HEK293 (cell line): ENCODE results near the gene CD109.

Experiments
- CTCF ChIA-PET: fragments of 350-600 bp; formaldehyde crosslinking; extraction: SDS; loops from one replicate; lab custom pipeline; 2021; ENCODE audit warnings: antibody characterized with exemption; lab: Yijun Ruan, JAX
- POLR2A ChIA-PET: fragments of 300-600 bp; formaldehyde crosslinking; extraction: SDS; loops from one replicate; lab custom pipeline; 2020; ENCODE audit warnings: antibody characterized with exemption, inconsistent platforms; lab: Yijun Ruan, JAX
- H3K27ac ChIP-seq: fragments of 200-500 bp; sonication (Bioruptor generic); 2 replicates; pipeline ENCODE4 v1.5.1; 2014; ENCODE audit warnings: low read depth, low read length, control low read depth, inconsistent platforms; ENCODE audit errors: extremely low read depth
- H3K36me3 ChIP-seq, 2 experiments: fragments of 200-500 bp in 1 of 2; sonication (Bioruptor generic) in 1 of 2; 1 replicate in 1 of 2; 2 replicates in 1 of 2; pipeline ENCODE4 v1.5.1; 2014 to 2017; ENCODE audit warnings: inconsistent platforms in 2 of 2, low read length in 2 of 2; ENCODE audit not compliant: control insufficient read depth in 2 of 2, insufficient read depth in 1 of 2
- H3K4me1 ChIP-seq: fragments of 200-500 bp; sonication (Bioruptor generic); 2 replicates; pipeline ENCODE4 v1.5.1; 2014; ENCODE audit warnings: mild to moderate bottlenecking, low read length, inconsistent platforms; ENCODE audit not compliant: control insufficient read depth, insufficient read depth
- H3K4me3 ChIP-seq: 2 replicates; pipeline ENCODE4 v1.5.1; 2011; ENCODE audit warnings: low read depth, mild to moderate bottlenecking, control low read depth, low read length, moderate library complexity
- H3K9me3 ChIP-seq: fragments of 200-500 bp; sonication (Bioruptor generic); 2 replicates; pipeline ENCODE4 v1.5.1; 2014; ENCODE audit warnings: low read depth, low read length, inconsistent platforms; ENCODE audit not compliant: control insufficient read depth, insufficient read depth
- KLF10 ChIP-seq: fragments of 450-650 bp; IDR thresholded peaks from 2 replicates; pipeline ENCODE4 v1.5.1; 2018; ENCODE audit warnings: missing biosample characterization, mild to moderate bottlenecking, missing genetic modification characterization
- PRDM1 ChIP-seq: fragments of 450-650 bp; formaldehyde crosslinking; IDR thresholded peaks from 2 replicates; pipeline ENCODE4; 2016; ENCODE audit warnings: missing biosample characterization, missing genetic modification characterization
- RBAK ChIP-seq: fragments of 450-650 bp; formaldehyde crosslinking; IDR thresholded peaks from 2 replicates; pipeline ENCODE4 v1.5.1; 2016; ENCODE audit warnings: missing biosample characterization, missing genetic modification characterization
- SP2 ChIP-seq: fragments of 450-650 bp; formaldehyde crosslinking; IDR thresholded peaks from 2 replicates; pipeline ENCODE4 v1.5.1; 2016; ENCODE audit warnings: missing biosample characterization, missing genetic modification characterization
- ZFP3 ChIP-seq: fragments of 450-650 bp; formaldehyde crosslinking; IDR thresholded peaks from 2 replicates; pipeline ENCODE4 v1.5.1; 2016; ENCODE audit warnings: low read depth, missing biosample characterization, missing genetic modification characterization
- ZNF214 ChIP-seq: fragments of 450-650 bp; formaldehyde crosslinking; IDR thresholded peaks from 2 replicates; pipeline ENCODE4 v1.5.1; 2017; ENCODE audit warnings: missing biosample characterization, mild to moderate bottlenecking, missing genetic modification characterization, borderline replicate concordance
- ZNF239 ChIP-seq: fragments of 450-650 bp; formaldehyde crosslinking; IDR thresholded peaks from 2 replicates; pipeline ENCODE4 v1.5.1; 2016; ENCODE audit warnings: missing biosample characterization, missing genetic modification characterization
- ZNF426 ChIP-seq: fragments of 450-650 bp; formaldehyde crosslinking; IDR thresholded peaks from 2 replicates; pipeline ENCODE4 v1.5.1; 2017; ENCODE audit warnings: missing biosample characterization, missing genetic modification characterization, mild to moderate bottlenecking, inconsistent platforms, moderate library complexity
- ZNF473 ChIP-seq: fragments of 450-650 bp; formaldehyde crosslinking; IDR thresholded peaks from 2 replicates; pipeline ENCODE4 v1.5.1; 2017; ENCODE audit warnings: missing biosample characterization, missing genetic modification characterization
- ZNF558 ChIP-seq: fragments of 450-650 bp; formaldehyde crosslinking; IDR thresholded peaks from 2 replicates; pipeline ENCODE4 v1.5.1; 2016; ENCODE audit warnings: missing biosample characterization, missing genetic modification characterization
- ZNF610 ChIP-seq: fragments of 450-650 bp; formaldehyde crosslinking; IDR thresholded peaks from 2 replicates; pipeline ENCODE4 v1.5.1; 2016; ENCODE audit warnings: missing biosample characterization, missing genetic modification characterization, borderline replicate concordance
- ZNF785 ChIP-seq: fragments of 450-650 bp; formaldehyde crosslinking; IDR thresholded peaks from 2 replicates; pipeline ENCODE4 v1.5.1; 2016; ENCODE audit warnings: missing biosample characterization, missing genetic modification characterization
- ZSCAN30 ChIP-seq: fragments of 450-650 bp; IDR thresholded peaks from 2 replicates; pipeline ENCODE4 v1.5.1; 2018; ENCODE audit warnings: missing biosample characterization, mild to moderate bottlenecking, missing genetic modification characterization, moderate library complexity
- TF ChIP-seq, protein P1 (sequence below): fragments of 450-650 bp; formaldehyde crosslinking; IDR thresholded peaks from 2 replicates; pipeline ENCODE4 v1.5.1; 2016; ENCODE audit warnings: missing biosample characterization, missing genetic modification characterization, borderline replicate concordance
- TF ChIP-seq, protein P2 (sequence below): fragments of 450-650 bp; formaldehyde crosslinking; IDR thresholded peaks from 2 replicates; pipeline ENCODE4 v1.5.1; 2017; ENCODE audit warnings: missing biosample characterization, missing genetic modification characterization
- TF ChIP-seq, protein P3 (sequence below): fragments of 450-650 bp; formaldehyde crosslinking; IDR thresholded peaks from 2 replicates; pipeline ENCODE4 v1.5.1; 2016; ENCODE audit warnings: missing biosample characterization, missing genetic modification characterization
- TF ChIP-seq, protein P4 (sequence below): fragments of 450-650 bp; formaldehyde crosslinking; conservative IDR thresholded peaks from 2 replicates; pipeline ENCODE4 v1.5.1; 2016; ENCODE audit warnings: low read depth, missing biosample characterization, missing genetic modification characterization
- TF ChIP-seq, protein P5 (sequence below): fragments of 450-650 bp; formaldehyde crosslinking; IDR thresholded peaks from 2 replicates; pipeline ENCODE4 v1.5.1; 2016; ENCODE audit warnings: missing biosample characterization, missing genetic modification characterization

Gene CD109

DNA sequence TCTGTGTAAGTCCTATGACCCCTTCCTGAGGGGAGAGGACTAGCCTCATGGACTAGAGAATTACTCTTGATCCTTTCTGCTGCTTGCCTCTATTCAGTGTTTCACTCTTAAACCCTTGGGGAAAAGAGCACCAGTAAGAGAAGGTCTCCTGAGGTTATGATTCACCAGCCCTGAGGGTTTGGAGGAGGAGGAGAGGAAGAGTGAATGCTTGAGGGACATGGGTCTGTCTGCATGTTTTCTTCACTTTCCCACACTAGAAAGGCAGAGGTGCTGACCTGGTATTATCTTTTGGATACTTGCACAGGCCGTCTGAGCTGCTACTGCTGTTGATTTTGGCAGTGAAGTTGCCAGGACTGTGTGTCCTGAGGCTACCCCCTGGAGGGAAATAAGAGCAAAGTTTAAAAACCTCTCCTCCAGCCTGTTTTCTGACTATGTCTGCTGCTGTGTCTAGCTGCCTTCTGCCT, 78.3 kb downstream of the CD109 start:
- CTCF ChIA-PET: interaction anchor here (1.2 to 1.3 kb wide), 2 partner anchors 11 to 19 kb away, joined by 3 to 4 read pairs; no protein-coding TSS in a partner anchor

DNA sequence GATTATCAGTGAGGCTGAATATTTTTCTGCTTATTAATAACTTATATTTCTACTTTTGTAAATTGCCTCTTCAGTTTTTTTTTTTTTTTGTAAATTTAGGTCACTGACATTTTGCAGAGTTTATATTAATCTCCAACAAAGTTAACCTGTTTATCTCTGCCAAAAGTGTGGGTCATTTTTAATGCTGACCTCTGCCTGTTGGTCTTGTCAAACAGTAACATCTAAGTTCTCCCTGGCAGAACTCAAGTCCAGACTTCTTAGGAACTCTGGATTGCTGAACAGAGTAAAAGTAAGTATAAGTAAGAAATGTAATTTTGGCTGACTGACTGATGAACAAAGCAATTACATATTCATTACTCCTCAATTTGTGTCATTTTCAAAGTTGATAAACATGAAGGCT, 83.9 kb downstream of the CD109 start:
- H3K9me3 ChIP-seq: no peaks in the 10 kb centered on the region
- ChIA-PET CTCF (no interaction called here), POLR2A (no interaction called here)
- no peak overlapping the region for H3K27ac ChIP-seq
- TF ChIP-seq, protein P1, sequence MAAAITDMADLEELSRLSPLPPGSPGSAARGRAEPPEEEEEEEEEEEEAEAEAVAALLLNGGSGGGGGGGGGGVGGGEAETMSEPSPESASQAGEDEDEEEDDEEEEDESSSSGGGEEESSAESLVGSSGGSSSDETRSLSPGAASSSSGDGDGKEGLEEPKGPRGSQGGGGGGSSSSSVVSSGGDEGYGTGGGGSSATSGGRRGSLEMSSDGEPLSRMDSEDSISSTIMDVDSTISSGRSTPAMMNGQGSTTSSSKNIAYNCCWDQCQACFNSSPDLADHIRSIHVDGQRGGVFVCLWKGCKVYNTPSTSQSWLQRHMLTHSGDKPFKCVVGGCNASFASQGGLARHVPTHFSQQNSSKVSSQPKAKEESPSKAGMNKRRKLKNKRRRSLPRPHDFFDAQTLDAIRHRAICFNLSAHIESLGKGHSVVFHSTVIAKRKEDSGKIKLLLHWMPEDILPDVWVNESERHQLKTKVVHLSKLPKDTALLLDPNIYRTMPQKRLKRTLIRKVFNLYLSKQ (tag by site-specific recombination): no peak
- TF ChIP-seq ZNF785 (tag by site-specific recombination) (no peak), ZNF426 (tag by site-specific recombination) (no peak), RBAK (tag by site-specific recombination) (no peak), SP2 (no peak), ZNF214 (tag by site-specific recombination) (no peak), ZNF558 (tag by site-specific recombination) (no peak)
- TF ChIP-seq, protein P2, sequence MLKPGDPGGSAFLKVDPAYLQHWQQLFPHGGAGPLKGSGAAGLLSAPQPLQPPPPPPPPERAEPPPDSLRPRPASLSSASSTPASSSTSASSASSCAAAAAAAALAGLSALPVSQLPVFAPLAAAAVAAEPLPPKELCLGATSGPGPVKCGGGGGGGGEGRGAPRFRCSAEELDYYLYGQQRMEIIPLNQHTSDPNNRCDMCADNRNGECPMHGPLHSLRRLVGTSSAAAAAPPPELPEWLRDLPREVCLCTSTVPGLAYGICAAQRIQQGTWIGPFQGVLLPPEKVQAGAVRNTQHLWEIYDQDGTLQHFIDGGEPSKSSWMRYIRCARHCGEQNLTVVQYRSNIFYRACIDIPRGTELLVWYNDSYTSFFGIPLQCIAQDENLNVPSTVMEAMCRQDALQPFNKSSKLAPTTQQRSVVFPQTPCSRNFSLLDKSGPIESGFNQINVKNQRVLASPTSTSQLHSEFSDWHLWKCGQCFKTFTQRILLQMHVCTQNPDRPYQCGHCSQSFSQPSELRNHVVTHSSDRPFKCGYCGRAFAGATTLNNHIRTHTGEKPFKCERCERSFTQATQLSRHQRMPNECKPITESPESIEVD (tag by site-specific recombination): no peak
- TF ChIP-seq, protein P3, sequence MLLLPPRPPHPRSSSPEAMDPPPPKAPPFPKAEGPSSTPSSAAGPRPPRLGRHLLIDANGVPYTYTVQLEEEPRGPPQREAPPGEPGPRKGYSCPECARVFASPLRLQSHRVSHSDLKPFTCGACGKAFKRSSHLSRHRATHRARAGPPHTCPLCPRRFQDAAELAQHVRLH: no peak
- TF ChIP-seq, protein P4, sequence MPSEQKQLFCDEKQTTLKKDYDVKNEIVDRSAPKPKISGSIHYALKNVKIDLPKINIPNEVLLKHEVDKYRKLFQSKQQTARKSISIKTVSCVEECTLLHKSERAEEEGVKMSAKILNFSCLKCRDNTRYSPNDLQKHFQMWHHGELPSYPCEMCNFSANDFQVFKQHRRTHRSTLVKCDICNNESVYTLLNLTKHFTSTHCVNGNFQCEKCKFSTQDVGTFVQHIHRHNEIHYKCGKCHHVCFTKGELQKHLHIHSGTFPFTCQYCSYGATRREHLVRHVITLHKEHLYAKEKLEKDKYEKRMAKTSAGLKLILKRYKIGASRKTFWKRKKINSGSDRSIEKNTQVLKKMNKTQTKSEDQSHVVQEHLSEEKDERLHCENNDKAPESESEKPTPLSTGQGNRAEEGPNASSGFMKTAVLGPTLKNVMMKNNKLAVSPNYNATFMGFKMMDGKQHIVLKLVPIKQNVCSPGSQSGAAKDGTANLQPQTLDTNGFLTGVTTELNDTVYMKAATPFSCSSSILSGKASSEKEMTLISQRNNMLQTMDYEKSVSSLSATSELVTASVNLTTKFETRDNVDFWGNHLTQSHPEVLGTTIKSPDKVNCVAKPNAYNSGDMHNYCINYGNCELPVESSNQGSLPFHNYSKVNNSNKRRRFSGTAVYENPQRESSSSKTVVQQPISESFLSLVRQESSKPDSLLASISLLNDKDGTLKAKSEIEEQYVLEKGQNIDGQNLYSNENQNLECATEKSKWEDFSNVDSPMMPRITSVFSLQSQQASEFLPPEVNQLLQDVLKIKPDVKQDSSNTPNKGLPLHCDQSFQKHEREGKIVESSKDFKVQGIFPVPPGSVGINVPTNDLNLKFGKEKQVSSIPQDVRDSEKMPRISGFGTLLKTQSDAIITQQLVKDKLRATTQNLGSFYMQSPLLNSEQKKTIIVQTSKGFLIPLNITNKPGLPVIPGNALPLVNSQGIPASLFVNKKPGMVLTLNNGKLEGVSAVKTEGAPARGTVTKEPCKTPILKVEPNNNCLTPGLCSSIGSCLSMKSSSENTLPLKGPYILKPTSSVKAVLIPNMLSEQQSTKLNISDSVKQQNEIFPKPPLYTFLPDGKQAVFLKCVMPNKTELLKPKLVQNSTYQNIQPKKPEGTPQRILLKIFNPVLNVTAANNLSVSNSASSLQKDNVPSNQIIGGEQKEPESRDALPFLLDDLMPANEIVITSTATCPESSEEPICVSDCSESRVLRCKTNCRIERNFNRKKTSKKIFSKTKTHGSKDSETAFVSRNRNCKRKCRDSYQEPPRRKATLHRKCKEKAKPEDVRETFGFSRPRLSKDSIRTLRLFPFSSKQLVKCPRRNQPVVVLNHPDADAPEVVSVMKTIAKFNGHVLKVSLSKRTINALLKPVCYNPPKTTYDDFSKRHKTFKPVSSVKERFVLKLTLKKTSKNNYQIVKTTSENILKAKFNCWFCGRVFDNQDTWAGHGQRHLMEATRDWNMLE: no peak
- peaks cover 0 to 3% of the 10 kb centered on the region in 2 experiments; a peak in 2 of 3 replicates for H3K36me3 ChIP-seq
- H3K4me1 ChIP-seq: no peaks in the 10 kb centered on the region
- H3K4me3 ChIP-seq: no peak overlapping the region

More for the DNA sequence above, 78.3 kb downstream of the CD109 start:
- Histone ChIP-seq H3K36me3 (no peaks in the 10 kb centered on the region; a peak in 1 of 3 replicates), H3K4me3 (no peak overlapping the region)
- peak; percentile 68; the same call in 1 of the 2 replicates for TF ChIP-seq PRDM1 (tag by site-specific recombination)
- TF ChIP-seq ZNF610 (tag by site-specific recombination): no peak
- TF ChIP-seq, all 188 proteins: peak for 1
- POLR2A ChIA-PET: no interaction called here
- Histone ChIP-seq H3K9me3 (no peaks in the 10 kb centered on the region), H3K27ac (no peak overlapping the region), H3K4me1 (peaks cover 9% of the 10 kb centered on the region; the same call in 1 of the 2 replicates)

DNA sequence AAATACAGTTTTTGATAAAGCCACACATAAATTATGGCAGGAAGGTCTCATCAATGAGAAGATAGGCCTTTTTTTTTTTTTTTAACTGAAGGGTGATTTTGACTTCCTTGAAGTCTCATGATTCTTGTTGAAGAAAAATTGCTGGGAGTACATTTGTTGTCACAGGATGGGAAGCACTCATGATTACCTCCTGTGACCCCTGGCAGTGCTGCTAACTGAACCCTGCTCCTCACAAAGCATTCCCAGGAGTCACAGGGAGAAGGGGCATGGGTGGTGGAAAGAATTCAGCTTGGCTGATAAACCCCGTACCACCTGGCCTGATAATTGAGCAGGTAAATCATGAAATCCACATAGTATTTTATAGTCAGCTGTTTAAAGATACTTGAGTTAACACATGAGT, 86.9 kb downstream of the CD109 start:
- H3K9me3 ChIP-seq: no peaks in the 10 kb centered on the region

More for the DNA sequence above, 86.9 kb downstream of the CD109 start:
- H3K27ac ChIP-seq: no peak overlapping the region
- no peak overlapping the region for H3K4me3 ChIP-seq
- H3K4me1 ChIP-seq: no peaks in the 10 kb centered on the region
- ChIA-PET CTCF (interaction anchor here (0.9 to 1.2 kb wide), 3 partner anchors 20 to 73 kb away, joined by 3 to 6 read pairs (median 3); no protein-coding TSS in a partner anchor), POLR2A (interaction anchor here (0.7 kb wide), 1 partner anchor 14 kb away, joined by 3 read pairs; no protein-coding TSS in a partner anchor)
- TF ChIP-seq ZSCAN30 (no peak), KLF10 (tag by site-specific recombination) (no peak), ZFP3 (tag by site-specific recombination) (no peak), ZNF239 (tag by site-specific recombination) (no peak), RBAK (tag by site-specific recombination) (no peak), ZNF473 (tag by site-specific recombination) (no peak)
- TF ChIP-seq, protein P5, sequence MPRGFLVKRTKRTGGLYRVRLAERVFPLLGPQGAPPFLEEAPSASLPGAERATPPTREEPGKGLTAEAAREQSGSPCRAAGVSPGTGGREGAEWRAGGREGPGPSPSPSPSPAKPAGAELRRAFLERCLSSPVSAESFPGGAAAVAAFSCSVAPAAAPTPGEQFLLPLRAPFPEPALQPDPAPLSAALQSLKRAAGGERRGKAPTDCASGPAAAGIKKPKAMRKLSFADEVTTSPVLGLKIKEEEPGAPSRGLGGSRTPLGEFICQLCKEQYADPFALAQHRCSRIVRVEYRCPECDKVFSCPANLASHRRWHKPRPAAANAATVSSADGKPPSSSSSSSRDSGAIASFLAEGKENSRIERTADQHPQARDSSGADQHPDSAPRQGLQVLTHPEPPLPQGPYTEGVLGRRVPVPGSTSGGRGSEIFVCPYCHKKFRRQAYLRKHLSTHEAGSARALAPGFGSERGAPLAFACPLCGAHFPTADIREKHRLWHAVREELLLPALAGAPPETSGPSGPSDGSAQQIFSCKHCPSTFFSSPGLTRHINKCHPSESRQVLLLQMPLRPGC: no peak
- peaks cover 0 to 5% of the 10 kb centered on the region in 2 experiments for H3K36me3 ChIP-seq
